ENCODE measurements around the gene PPT2. TPM values are rescaled to one million over a fixed set of nuclear protein-coding genes. Genes with fewer than 3 reads are reported as not detected.

Gene PPT2
- total RNA-seq, 1 experiment from 2014 or later = 46.3 TPM

GRCh38 chr6:32200711-32201475, 47.0 kb downstream of the PPT2 start:
- no peak overlapping the region for H3K4ac ChIP-seq (ENCODE audit: low read depth, low read length)
- no peaks in the 10 kb centered on the region for H3K79me1 ChIP-seq (ENCODE audit: insufficient read depth, low read depth, low read length, poor library complexity, severe bottlenecking)
- H3K27me3 ChIP-seq (ENCODE audit: insufficient read depth, low read length) = no peaks in the 10 kb centered on the region
- H3K27me3 Mint-ChIP-seq (ENCODE audit: low read depth) = peaks cover 3% of the 10 kb centered on the region
- no peak overlapping the region for H4K8ac ChIP-seq (replicated peaks; ENCODE audit: insufficient read length, low read depth, low read length)
- H3K4me1 Mint-ChIP-seq = peaks cover 6 to 11% of the 10 kb centered on the region in 2 experiments
- no peak overlapping the region for H4K91ac ChIP-seq (ENCODE audit: insufficient read length, low read depth, low read length)
- H2AFZ ChIP-seq (ENCODE audit: low read length) = no peak overlapping the region
- H3K56ac ChIP-seq (ENCODE audit: insufficient read length, low read depth, low read length) = no peak overlapping the region
- no peak overlapping the region for H3T11ph ChIP-seq (ENCODE audit: low read length)
- H3K4me2 ChIP-seq (ENCODE audit: insufficient read depth, insufficient read length, low read length) = no peak overlapping the region
- H2BK15ac ChIP-seq (ENCODE audit: low read depth, low read length) = no peak overlapping the region
- H4K20me1 ChIP-seq (ENCODE audit: control insufficient read depth, insufficient read depth, insufficient read length) = no peaks in the 10 kb centered on the region
- no peaks in the 10 kb centered on the region for H3K79me2 ChIP-seq (ENCODE audit: insufficient read depth, low read length)
- H2BK20ac ChIP-seq (ENCODE audit: low read depth, low read length, poor library complexity, severe bottlenecking) = no peak overlapping the region
- H2AK5ac ChIP-seq (ENCODE audit: insufficient read length, low read length) = no peak overlapping the region
- H3K27ac Mint-ChIP-seq = no peak overlapping the region
- H2BK5ac ChIP-seq (ENCODE audit: insufficient read length, low read length) = no peak overlapping the region
- H3K18ac ChIP-seq (ENCODE audit: insufficient read length, low read depth, low read length) = no peak overlapping the region
- H2BK120ac ChIP-seq (ENCODE audit: low read depth, low read length, poor library complexity, severe bottlenecking) = no peak overlapping the region
- no peak overlapping the region for H2BK12ac ChIP-seq (ENCODE audit: insufficient read length, low read depth, low read length)
- H3K23ac ChIP-seq (ENCODE audit: insufficient read length, low read depth, low read length) = no peak overlapping the region
- H3K27ac ChIP-seq (ENCODE audit: insufficient read length, low read depth, low read length) = no peak overlapping the region
- no peak overlapping the region for H3K9ac ChIP-seq (ENCODE audit: extremely low read depth, insufficient read length, low read length)
- H3K14ac ChIP-seq (ENCODE audit: insufficient read depth, low read length) = no peak overlapping the region
- peaks cover 4% of the 10 kb centered on the region for H3K23me2 ChIP-seq (ENCODE audit: insufficient read length, low read depth, low read length, poor library complexity, severe bottlenecking)
- H4K5ac ChIP-seq (ENCODE audit: insufficient read length, low read depth, low read length) = no peak overlapping the region
- WGBS (ENCODE audit: extremely low coverage, insufficient read length, low lambda C conversion rate) = no CpG with 5 or more reads among the region's 13 CpGs
- no peaks in the 10 kb centered on the region; the same call in 1 of the 2 replicates for H3K4me1 ChIP-seq (ENCODE audit: insufficient read depth, low read length)
- no peaks in the 10 kb centered on the region for H3K9me3 Mint-ChIP-seq
- no peaks in the 10 kb centered on the region for H3K9me3 ChIP-seq (ENCODE audit: control insufficient read depth, low read depth, low read length)
- TF ChIP-seq CTCF (conservative IDR thresholded peaks at IDR 0.05) = no peak
- DNase-seq = no peak
- no peak overlapping the region for H3K4me3 Mint-ChIP-seq
- H3K36me3 Mint-ChIP-seq (ENCODE audit: insufficient read depth in 1 of 3, low read depth in 3 of 3) = no peaks in the 10 kb centered on the region
